ENCODE results near the gene FOXC2. TPM values are rescaled to one million over a fixed set of nuclear protein-coding genes. Genes with fewer than 3 reads are reported as not detected.

Gene FOXC2
- polyA plus RNA-seq, 1 donor: 38.8 TPM

DNA sequence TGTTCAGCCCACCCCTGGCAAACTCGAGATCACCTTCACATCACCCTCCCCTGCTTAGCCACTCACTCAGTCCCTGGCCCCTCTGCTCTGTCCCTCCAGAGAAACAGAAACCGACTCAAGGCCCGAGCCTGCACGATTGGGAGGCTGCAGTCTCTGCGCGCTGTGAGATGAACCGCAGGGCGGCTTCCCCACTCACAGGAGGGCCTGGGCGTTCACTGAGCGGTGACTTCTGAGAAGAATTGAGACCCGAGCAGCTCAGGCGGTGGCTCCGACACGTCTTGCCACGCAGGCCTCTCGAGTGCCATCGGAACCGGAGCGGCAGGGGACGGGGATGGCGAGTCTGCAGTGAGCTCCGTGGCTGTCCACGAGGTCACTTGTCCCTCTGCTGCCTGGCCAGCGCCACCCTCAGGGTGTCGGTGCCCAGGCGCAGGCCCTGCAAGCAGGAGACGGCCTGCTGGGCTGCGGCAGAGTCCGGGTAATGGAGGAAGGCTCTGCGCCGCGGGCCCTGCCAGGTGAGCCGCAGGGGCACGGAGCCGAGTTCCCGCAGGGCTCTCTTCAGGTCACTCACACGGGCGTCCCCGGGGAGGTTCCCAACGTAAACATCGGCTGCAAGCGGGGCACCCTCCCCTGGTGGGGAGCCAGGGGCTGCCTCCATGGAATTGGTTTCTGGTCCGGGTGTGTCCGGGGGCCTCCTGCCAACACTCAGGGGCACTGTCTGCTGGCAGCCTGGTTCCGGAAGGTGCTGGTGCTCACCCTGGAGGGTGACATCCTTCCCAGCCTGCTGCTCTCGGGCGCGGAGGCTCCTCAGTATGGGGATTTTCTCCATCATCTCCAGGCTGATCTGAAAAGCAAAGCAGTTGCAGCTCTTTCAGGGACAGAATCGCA, 34.7 kb upstream of the FOXC2 start:
- DNase-seq: no peak

DNA sequence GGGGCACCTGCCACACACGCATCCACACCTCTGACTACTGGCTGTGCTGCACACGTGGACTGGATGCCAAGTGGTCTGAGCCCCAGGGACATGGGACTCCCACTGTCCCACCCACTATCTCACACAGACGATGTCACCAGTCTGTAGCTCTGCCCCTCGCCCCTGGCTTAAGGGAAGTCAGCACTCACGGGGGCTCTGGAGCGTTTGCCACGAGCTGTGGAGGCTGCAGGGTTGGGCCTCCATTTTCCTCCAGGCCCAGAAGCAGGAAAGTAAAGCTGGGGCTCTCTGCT, 34.2 kb upstream of the FOXC2 start:
- DNase-seq: no peak

DNA sequence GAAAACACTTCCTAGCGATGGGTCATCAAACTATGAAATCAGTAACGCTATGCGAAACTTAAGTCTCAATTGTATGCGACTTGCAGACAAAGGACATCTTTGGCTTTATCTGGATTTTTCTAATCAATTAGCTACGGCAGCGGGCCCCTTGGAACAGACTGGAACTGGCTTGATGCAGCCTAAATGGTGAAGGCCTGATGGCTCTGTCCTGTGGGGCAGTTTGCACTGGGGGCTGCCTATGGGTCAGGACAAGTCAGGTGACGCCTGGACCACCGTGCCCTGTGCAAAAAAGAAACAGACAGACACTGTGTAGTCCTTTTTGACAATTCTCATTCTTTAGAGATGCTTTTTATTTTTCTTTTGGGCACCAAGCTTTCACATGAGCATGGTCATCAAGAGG, 33.6 kb upstream of the FOXC2 start:
- no peak for DNase-seq

DNA sequence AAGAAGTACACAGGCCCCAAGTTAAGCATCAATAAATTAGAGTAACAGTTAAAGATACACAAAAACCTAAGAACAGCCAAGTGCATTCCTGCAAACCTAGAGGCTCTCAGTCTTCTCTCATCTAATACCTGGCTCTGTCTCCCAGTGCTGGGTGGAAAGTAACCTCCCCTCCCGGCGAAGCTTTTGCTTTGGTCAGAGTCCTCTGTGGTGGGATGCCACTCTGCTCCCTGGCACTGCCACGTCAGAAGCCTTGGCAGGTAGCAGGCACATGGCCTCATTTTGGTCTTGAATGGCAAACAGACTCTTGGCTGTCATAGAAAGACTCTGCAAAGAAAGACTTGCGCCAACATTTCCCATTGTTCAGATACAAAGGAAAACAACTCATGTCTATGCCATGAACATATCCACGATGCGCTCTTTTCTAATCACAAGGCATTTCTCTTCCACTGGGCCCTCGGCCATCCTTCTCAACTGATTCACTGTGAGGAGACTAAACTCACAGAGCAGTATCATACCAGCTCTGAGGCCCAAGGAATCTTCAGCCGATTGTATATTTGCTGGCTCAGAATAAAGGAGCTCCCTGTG, 32.8 kb upstream of the FOXC2 start:
- no peak for DNase-seq

DNA sequence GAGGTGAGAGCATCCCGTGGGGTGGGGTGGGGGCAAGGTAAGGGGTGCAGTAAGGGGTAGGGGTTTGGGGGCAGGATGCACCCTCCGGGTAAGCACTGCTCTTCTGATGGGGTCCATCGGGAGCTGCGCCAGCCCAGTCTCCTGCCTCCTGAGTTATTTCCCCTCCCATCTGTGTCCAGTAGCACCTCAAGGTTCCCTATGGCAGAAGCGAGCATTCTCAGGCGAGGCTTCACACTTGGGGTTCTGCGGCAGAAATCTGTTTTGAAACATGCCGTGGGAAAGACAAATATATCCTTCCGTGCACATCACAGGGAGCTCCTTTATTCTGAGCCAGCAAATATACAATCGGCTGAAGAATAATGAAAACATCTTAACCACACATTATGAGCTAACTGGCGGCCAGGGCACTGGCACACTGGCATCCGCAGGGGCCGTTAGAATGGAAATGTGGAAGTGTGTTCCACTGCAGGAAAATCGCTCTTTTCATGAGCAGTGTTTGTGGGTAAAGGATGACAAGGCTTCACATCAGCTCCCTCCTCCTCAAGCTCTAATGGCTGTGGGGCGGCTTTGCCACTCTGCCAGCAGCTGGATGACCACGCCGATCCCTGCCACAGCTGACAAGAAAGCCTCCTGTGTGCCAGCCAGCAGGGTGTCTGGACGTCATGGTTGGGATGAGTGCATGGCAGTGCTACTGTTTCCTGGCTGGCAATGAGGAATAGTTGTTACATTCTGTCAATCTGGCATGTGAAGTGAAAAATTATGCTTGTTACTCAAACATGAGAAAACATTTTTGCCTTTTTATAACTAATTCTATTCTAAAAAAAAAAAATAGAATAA, 31.6 kb upstream of the FOXC2 start:
- DNase-seq: no peak

DNA sequence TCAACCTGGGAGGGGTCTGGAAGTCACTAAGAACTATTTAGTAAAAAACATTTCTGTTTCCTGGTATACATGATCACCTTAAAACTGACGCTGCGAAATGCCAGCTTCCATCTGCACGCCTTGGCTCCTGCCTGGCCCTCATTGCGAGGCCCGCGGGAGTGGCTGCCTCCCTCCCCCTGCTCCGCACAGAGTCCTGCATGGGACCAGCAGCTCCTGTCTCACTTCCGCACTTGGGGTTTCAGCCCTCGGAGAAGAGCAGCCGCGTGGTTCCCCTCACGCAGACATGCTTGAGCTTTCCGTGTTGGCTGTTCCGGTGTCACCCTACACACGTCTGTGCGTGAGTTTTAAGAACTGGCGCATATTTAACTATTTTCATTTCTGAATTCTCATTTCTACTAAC, 30.0 kb upstream of the FOXC2 start:
- no peak for DNase-seq

DNA sequence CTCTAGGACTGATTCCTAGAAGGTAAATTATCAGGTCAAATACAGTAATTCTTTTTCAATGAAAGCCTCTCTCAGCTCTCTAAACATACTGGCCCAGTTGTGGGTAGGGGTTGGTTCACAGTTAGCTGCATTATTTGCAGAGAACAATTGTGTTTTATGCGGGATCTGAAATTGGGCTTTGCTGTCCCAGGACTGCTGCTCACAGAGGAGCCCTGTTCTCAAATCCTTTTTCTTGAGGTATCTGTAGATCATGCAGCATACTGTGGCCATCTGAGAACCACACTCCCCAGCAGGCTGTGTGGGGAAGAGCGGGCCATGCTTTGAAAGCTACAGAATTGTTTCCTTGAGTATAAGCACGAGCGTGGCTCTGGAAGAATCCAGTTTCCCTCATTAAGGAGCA, 29.1 kb upstream of the FOXC2 start:
- DNase-seq: no peak

DNA sequence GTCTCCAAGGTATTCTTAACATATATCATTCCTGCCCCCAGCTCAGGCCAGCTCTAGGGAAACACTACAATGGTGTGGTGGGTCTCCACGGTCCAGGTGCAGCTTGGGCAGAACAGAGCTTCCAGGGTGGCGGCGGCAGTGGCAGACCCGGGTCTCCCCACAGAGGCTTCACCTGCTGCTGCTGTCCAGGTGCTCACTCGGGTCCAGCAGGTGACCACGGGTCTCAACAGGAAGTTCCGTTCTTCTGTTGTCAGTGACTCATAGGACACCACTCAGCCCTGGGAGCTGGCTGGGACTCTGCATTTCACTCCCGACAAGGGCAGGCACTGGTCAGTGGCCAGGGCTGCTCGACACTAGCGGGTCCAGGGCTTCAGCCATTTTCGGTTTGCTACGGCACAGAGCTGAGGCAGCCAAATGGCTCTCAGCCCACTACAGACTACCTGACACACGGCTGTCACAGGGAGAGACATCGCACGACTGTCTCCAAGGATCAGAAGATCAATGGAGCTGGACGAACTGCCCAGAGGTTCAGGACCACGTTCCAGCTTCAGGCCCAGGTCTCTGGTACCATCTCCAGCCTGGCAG, 28.3 kb upstream of the FOXC2 start:
- no peak for DNase-seq

DNA sequence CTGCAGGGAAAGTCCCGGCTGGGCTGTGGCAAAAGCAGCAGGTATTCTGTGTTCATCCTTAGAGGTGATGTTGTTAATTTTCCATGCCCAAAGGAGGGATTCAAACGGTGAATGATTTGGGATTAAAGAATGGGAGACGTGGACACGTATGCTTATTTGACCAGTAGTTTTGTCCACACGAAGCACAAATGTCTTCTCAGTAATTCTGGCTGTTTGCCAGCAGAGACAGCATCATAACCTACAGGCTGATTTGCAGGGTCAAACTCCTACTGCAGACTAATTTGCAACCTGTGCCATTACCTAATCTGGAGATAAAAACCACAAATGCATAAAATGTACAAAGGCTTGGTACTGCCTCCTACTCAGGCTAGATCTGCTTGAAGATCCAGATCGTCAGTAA, 25.7 kb upstream of the FOXC2 start:
- no peak for DNase-seq

DNA sequence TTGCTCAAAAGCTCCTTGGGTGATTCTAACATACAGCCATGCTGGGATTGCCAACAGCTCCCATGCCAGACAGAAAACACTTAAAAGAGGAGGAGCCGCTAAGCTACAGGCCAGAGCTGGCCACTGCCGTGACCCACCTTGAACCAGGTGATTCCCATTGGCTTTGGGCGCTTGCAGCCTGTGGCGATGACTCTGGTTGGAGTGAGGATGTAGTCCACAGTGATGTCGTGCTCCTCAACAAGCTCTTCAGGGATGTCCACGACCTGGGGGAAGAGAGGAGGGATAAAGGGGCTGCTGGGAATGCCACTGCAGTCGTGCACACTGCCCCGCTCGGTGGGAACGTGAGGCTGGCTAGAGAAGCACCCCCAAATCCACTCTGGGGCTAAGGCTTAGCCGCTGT, 25.1 kb upstream of the FOXC2 start:
- no peak for DNase-seq

DNA sequence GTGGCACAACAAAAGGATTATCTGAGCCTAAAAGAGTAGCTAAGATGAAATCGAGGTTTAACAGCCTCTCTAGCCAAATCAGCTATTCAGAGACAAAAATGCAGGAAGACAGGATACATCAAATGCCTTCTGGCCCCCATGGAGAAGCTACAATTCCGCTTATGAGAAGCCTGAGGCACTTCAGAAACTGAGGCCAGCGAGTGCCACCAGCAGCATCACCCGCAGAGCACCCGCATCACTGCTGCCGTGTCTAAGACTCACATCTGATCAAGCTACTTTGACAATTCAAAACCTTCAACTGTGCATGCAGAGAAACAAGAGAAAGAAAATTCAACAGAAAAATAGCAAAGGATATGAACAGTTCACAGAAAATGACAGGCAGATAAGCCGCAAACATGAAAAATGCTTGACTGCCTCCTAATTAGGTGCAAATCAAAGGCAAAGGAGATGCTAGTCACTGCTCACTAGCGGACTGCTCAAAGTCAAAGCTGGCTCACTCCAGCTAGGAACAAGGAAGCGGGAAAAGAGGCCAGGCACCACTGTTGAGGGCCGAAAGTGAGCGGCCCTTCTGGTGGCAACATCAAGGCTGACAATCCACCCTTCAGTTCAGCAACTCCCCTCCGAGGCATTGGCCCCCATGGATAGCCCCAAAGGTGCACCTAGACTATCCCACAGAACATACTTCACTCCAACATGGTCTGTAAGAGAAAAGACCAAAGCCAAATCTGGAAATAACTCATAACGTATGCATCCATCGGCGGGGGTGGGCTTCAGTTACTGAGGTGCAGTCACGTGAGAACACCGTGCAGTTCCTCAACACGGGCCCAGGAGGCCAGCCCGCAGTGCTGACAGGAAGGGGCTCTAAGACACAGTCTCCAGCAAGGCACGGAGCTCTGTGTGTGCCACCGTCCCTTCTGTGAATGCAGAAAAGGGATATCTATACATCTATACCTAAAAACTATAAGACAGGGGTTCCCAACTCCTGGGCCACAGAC, 23.6 kb upstream of the FOXC2 start:
- DNase-seq: no peak

DNA sequence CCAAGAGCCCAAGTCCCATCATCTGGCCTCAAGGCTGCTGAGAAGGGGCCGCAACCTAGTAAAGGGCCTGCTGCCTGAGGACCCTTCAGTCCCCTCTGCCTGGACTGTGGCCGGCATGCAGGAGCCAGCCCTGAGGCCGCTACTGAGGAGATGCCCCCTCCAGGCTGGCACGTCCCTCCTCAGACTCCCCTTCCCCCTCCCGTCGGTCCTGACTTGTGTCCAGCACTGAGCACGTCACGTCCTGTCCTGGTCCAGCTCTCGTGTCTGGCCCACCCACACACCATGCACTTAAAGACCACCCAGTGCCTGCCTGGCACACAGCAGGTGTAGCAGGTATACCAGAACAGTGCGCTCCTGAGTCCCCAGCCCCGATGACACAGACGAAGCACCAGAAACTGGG, 21.1 kb upstream of the FOXC2 start:
- no peak for DNase-seq

DNA sequence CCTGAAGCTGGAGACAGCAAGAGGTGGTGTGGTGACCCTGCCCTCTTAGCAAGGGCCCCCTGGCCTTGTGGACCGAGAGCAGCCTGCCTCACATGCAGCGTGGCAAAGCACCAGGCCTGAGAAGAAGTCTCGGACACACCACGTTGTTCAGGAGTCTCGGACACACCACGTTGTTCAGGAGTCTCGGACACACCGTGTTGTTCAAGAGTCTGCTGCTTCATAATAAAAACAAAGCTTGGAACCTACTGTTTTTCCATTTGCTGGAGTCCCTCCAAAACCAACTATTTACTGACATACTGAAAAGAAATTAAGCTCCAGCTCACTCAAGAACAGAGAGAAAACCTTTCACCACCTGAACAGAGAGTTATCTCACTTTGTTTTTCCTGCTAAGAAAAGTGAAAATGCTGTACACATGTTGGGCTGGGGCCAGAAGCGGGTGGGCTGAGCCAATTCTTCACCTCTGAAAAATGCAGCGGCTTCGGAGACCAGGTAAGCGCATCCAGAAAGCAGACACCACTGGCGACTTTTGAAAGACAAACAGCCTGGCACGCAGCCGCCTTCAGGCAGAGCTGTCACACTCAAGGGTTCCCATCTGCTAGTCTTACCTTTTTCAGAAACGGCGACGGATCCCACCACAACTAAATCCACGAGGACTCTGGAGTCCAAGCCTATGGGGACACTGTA, 20.5 kb upstream of the FOXC2 start:
- no peak for DNase-seq

DNA sequence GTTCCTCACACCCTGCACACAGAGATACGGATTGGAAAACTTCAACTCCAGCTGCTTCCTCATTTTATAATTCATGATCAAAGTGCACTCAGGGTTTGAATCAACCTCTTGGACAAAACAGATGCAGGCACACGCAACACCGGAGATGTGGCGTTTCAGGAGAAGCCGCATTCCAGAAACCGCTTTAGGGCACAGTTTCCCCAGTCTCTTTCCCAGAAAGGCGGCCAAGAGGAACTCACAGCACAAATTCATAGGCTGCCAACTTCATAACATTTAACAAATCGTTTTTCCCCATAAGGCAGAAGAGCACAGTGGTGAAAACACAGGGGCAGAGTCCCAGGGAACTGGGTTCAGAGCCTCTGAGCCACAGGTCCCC, 20.0 kb upstream of the FOXC2 start:
- no peak for DNase-seq

DNA sequence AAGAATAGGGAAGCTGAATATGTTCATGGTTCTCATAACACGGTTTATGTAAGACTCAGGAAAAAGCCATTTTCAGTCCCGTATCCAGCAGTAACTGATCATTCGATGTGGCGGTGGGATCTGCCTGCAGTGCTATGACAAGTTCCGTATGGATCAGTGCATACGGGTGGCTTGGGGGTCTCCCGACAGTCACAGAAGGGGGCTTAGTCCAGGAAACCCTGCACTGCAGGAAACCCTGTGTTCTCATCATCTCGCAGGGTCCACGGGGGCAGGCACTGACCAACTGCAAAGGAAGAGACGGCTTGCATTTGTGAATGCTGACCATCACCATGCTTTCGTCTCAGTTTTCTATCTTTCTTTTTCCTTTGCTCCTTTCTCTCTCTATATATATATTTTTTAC, 19.3 kb upstream of the FOXC2 start:
- DNase-seq: no peak

DNA sequence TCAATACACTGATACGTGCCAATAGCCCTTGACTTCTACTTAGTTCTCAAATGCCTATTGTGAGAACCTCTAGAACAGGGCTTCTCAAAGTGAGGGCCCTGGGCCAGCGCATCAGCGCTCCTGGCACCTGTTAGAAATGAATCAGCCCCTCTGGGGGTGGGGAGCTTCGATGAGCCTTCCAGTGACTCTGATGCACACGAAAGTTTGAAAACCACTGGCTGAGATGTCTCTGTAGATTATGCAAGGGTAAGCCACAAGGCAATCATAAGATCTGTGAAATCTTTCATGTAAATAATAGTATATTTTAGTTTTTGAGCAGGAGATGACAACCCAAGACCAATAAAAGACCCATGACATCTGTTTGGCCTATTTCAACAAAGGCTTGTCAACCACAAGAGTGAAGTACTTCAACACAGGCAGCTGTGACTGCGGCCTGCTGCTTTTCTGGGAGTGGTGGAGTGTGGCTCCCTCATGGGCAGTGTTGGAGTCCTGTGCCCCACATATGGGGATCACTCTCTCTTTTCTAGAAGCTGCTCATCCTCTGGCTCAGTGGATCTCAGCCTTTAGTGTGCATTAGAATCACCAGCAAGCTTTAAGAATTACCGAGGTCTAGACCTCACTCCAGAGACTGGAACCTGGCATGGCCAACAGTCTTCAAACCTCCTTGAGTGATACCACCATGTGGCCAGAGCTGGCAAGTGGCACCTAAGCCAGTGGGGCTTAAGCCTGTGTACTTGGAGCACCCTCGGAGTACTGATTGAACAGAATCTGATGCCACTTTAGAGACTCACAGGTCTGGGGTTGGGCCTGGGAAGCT, 17.3 kb upstream of the FOXC2 start:
- DNase-seq: no peak

DNA sequence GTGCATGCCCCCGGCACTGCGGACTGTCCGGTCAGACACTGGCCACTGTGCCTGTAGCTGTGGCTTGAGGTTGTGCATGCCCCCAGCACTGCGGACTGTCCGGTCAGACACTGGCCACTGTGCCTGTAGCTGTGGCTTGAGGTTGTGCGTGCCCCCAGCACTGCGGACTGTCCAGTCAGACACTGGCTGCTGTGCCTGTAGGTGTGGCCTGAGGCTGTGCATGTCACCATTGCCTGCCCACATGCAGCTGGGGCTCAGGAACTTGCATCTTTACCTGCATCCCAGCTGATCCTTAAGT, 16.8 kb upstream of the FOXC2 start:
- DNase-seq: no peak

DNA sequence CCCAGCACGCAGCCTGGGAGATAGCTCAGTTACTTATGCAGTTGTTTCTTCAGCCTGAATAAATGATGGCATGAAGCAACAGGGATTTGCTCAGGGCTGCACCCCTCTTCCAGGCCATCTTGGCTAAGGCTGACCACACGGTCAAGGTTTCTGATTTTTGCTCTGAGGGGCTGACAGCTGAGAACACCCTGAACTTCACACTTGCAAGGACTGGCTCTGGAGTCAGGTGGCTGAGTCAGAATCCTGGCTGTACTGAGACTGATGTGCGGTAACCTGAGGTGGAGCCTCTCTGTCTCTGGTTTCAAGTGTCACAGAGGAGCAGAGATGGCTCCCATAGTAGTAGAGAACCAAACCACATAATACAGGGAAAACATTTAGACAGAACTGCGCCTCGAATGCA, 16.3 kb upstream of the FOXC2 start:
- no peak for DNase-seq

DNA sequence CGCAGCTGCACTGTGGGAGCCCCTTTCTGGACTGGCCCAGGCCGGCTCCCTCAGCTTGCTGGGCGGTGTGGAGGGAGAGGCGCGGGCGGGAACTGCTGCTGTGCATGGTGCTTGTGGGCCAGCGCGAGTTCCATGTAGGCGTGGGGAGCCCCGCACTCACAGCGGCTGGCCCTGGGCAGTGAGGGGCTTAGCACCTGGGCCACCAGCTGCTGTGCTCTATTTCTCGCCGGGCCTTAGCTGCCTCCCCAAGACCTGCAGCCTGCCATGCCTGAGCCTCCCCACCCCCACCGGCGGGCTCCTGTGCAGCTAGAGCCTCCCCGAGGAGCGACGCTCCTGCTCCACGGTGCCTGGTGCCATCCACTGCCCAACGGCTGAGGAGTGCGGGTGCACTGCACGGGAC, 13.3 kb upstream of the FOXC2 start:
- DNase-seq: no peak

DNA sequence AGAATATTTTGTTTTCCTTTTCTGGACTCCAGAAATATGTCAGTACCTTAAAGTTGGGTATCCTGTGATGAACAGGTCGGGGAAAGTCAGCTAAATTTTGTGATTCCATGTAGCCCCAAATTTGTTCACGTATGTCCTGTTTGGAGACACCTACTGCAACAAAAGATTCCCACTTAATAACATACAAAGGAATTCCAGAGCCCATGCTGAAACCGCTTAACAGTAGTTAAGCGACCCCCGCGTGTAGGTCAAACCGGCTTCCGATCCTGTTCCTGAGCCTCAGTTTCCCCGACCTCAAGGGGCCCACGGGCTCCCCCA, 12.1 kb upstream of the FOXC2 start:
- peak; percentile 13 for DNase-seq
